HepG2 (cell line): Measurements from ENCODE around the gene KIAA1328.

ENCODE experiments used
- CTCF ChIP-seq: sonication (generic); formaldehyde crosslinking; IDR thresholded peaks from 2 replicates; pipeline ENCODE4 v1.5.0; 2020; ENCODE audit warnings: mild to moderate bottlenecking, missing genetic modification reagents, moderate library complexity
- GABPB1 ChIP-seq: IDR thresholded peaks from 2 replicates; pipeline ENCODE4 v1.6.1; 2016; ENCODE audit warnings: mild to moderate bottlenecking, missing genetic modification reagents, moderate library complexity, missing compliant biosample characterization
- GMEB2 ChIP-seq: IDR thresholded peaks from 2 replicates; pipeline ENCODE4 v1.6.1; 2016; ENCODE audit warnings: missing biosample characterization, missing genetic modification reagents, low read depth
- JARID2 ChIP-seq: sonication (generic); formaldehyde crosslinking; IDR thresholded peaks from 2 replicates; pipeline ENCODE4 v1.8.1; 2023; ENCODE audit warnings: missing genetic modification reagents, inconsistent platforms; ENCODE audit not compliant: insufficient replicate concordance
- POLR2AphosphoS5 ChIP-seq: IDR thresholded peaks from 2 replicates; pipeline ENCODE4 v1.6.1; 2012; ENCODE audit warnings: low read depth, low read length
- PREB ChIP-seq: sonication (generic); formaldehyde crosslinking; IDR thresholded peaks from 2 replicates; pipeline ENCODE4 v1.4.0; 2020; ENCODE audit warnings: missing genetic modification reagents
- SMAD3 ChIP-seq: sonication (generic); formaldehyde crosslinking; IDR thresholded peaks from 2 replicates; pipeline ENCODE4 v1.4.0; 2020; ENCODE audit warnings: missing genetic modification reagents
- SMC3 ChIP-seq: IDR thresholded peaks from 2 replicates; pipeline ENCODE4 v1.6.1; 2011; ENCODE audit warnings: low read length, improper control_type of control experiment
- ZBTB33 ChIP-seq: sonication (generic); formaldehyde crosslinking; IDR thresholded peaks from 2 replicates; pipeline ENCODE4 v1.4.0; 2020; ENCODE audit warnings: missing genetic modification reagents
- ZBTB8A ChIP-seq: sonication (generic); formaldehyde crosslinking; IDR thresholded peaks from 2 replicates; pipeline ENCODE4 v1.4.0; 2020; ENCODE audit warnings: mild to moderate bottlenecking, low read depth, missing genetic modification reagents, borderline replicate concordance
- ZMYM2 ChIP-seq: sonication (generic); formaldehyde crosslinking; IDR thresholded peaks from 2 replicates; pipeline ENCODE4 v1.8.0; 2022; ENCODE audit warnings: mild to moderate bottlenecking, missing genetic modification reagents
- ZNF543 ChIP-seq: sonication (generic); formaldehyde crosslinking; IDR thresholded peaks from 2 replicates; pipeline ENCODE4 v1.4.0; 2020; ENCODE audit warnings: mild to moderate bottlenecking, missing genetic modification reagents

GRCh38 chr18:37188016-37188791, 359.3 kb downstream of the KIAA1328 start:
- TF ChIP-seq PREB = no peak
- TF ChIP-seq GMEB2 (CRISPR knock-in tag) = no peak
- TF ChIP-seq JARID2 (CRISPR knock-in tag) = no peak
- no peak for TF ChIP-seq ZNF543 (CRISPR knock-in tag)
- TF ChIP-seq SMC3 = no peak
- TF ChIP-seq POLR2AphosphoS5 = no peak
- no peak for TF ChIP-seq GABPB1 (CRISPR knock-in tag)
- no peak for TF ChIP-seq ZBTB33 (CRISPR knock-in tag)
- TF ChIP-seq ZMYM2 = no peak
- TF ChIP-seq ZBTB8A (CRISPR knock-in tag) = no peak
- TF ChIP-seq SMAD3 (CRISPR knock-in tag) = no peak
- TF ChIP-seq CTCF (CRISPR knock-in tag) = no peak
